ENCODE data around the gene NDUFB4.

- TF ChIP-seq CTCF (IDR thresholded peaks at IDR 0.05; ENCODE audit: low read depth, low read length, missing input control) (no peak), ZBTB33 (IDR thresholded peaks at IDR 0.05) (no peak), FOXA1 (IDR thresholded peaks at IDR 0.05) (no peak), MAX (IDR thresholded peaks at IDR 0.05) (no peak)
Observed at GRCh38 chr3:120608506-120608905, 12.4 kb downstream of the NDUFB4 start.

Measured in liver (tissue), 2 donors.